H1 (cell line): Measurements from ENCODE around the gene TTLL9. TPM values are rescaled to one million over a fixed set of nuclear protein-coding genes. Genes with fewer than 3 reads are reported as not detected.

Experiments
- CTCF ChIA-PET: fragments of 300-600 bp; sonication (Branson Sonifier 250); formaldehyde crosslinking; loops from one replicate; lab custom pipeline; 2021; ENCODE audit not compliant: partially characterized antibody; lab: Charles Lee
- POLR2A ChIA-PET: fragments of 300-600 bp; sonication (Branson Sonifier 250); formaldehyde crosslinking; loops from one replicate; lab custom pipeline; 2021; ENCODE audit warnings: inconsistent platforms; ENCODE audit not compliant: partially characterized antibody; lab: Charles Lee
- DNase-seq, 2 experiments: peaks; one replicate each; pipeline versions ENCODE4 v3.0.0 to v3.0.0-alpha.2; 2010 to 2022; ENCODE audit warnings: low spot score in 2 of 2, low read depth in 1 of 2, mixed read lengths in 1 of 2
- FAIRE-seq: peaks from 2 replicates; lab custom pipeline; 2011; peaks lifted over from hg19 to GRCh38; lab: Jason Lieb, UNC
- H2AFZ ChIP-seq: 2 replicates; pipeline ENCODE4 v1.8.1; 2012; ENCODE audit warnings: low read length, inconsistent platforms
- H2AK5ac ChIP-seq: 2 replicates; pipeline ENCODE4 v1.6.1; 2013; ENCODE audit warnings: low read depth, low read length
- H2BK120ac ChIP-seq: replicated peaks from 2 replicates; pipeline ENCODE3; 2013; ENCODE audit warnings: low read depth, low read length, inconsistent platforms
- H2BK12ac ChIP-seq: 2 replicates; pipeline ENCODE4 v1.6.1; 2013; ENCODE audit warnings: low read depth, low read length
- H2BK15ac ChIP-seq: 2 replicates; pipeline ENCODE4 v1.6.1; 2013; ENCODE audit warnings: low read length
- H2BK20ac ChIP-seq: 2 replicates; pipeline ENCODE4 v1.6.1; 2013; ENCODE audit warnings: low read length
- H2BK5ac ChIP-seq: 2 replicates; pipeline ENCODE4 v1.6.1; 2013; ENCODE audit warnings: low read depth, low read length
- H3K14ac ChIP-seq: 2 replicates; pipeline ENCODE4 v1.6.1; 2013; ENCODE audit warnings: inconsistent platforms; ENCODE audit not compliant: insufficient read length
- H3K18ac ChIP-seq: 2 replicates; pipeline ENCODE4 v1.6.1; 2013; ENCODE audit warnings: low read length; ENCODE audit errors: extremely low read depth
- H3K23ac ChIP-seq: 2 replicates; pipeline ENCODE4 v1.6.1; 2013; ENCODE audit warnings: inconsistent platforms; ENCODE audit not compliant: insufficient read length
- H3K23me2 ChIP-seq: 2 replicates; pipeline ENCODE4 v1.6.1; 2013; ENCODE audit warnings: low read depth, low read length
- H3K27ac ChIP-seq: 2 replicates; pipeline ENCODE4 v1.6.1; 2011; ENCODE audit warnings: low read depth, low read length, inconsistent platforms
- H3K27me3 ChIP-seq, 4 experiments: replicated peaks in 1 of 4; 1 replicate in 1 of 4; 2 replicates in 3 of 4; pipeline versions ENCODE4 v1.6.1 to v1.8.1; 2011 to 2013; ENCODE audit warnings: low read length in 3 of 4, mild to moderate bottlenecking in 3 of 4, inconsistent platforms in 2 of 4, mixed read lengths in 2 of 4, moderate library complexity in 1 of 4; ENCODE audit not compliant: control insufficient read depth in 3 of 4, insufficient read depth in 3 of 4; ENCODE audit errors: extremely low read depth in 1 of 4
- H3K36me3 ChIP-seq, 4 experiments: 2 replicates each; pipeline versions ENCODE4 v1.6.1 to v1.8.1; 2011 to 2013; ENCODE audit warnings: mild to moderate bottlenecking in 4 of 4, low read length in 3 of 4, moderate library complexity in 2 of 4, control low read depth in 1 of 4, inconsistent platforms in 1 of 4; ENCODE audit not compliant: insufficient read depth in 4 of 4, control insufficient read depth in 2 of 4
- H3K4ac ChIP-seq: replicated peaks from 2 replicates; pipeline ENCODE3; 2013; ENCODE audit warnings: low read length, low read depth, mixed read lengths, inconsistent platforms; ENCODE audit not compliant: insufficient read length
- H3K4me1 ChIP-seq, 4 experiments: replicated peaks in 1 of 4; 1 replicate in 1 of 4; 2 replicates in 3 of 4; pipeline versions ENCODE4 v1.6.1 to v1.8.1; 2011 to 2013; ENCODE audit warnings: low read length in 3 of 4, inconsistent platforms in 2 of 4, mixed read lengths in 1 of 4; ENCODE audit not compliant: insufficient read depth in 4 of 4, control insufficient read depth in 3 of 4
- H3K4me2 ChIP-seq, 2 experiments: 2 replicates each; pipeline versions ENCODE4 v1.6.1 to v1.8.1; 2011 to 2013; ENCODE audit warnings: low read depth in 2 of 2, low read length in 2 of 2, control low read depth in 1 of 2, inconsistent platforms in 1 of 2, mild to moderate bottlenecking in 1 of 2; ENCODE audit not compliant: insufficient read depth in 1 of 2
- H3K4me3 ChIP-seq, 4 experiments: fragments of 200-600, 300-600 bp in 1 of 4; sonication (generic), shearing (Covaris generic), sonication (Bioruptor Twin) in 1 of 4; 2 replicates each; pipeline versions ENCODE4 v1.5.1 to v1.8.1; 2011 to 2016; ENCODE audit warnings: low read length in 4 of 4, low read depth in 3 of 4, control low read depth in 2 of 4, inconsistent platforms in 2 of 4, mild to moderate bottlenecking in 2 of 4, mixed read lengths in 1 of 4, moderate library complexity in 1 of 4; ENCODE audit not compliant: insufficient read depth in 2 of 4; ENCODE audit errors: extremely low read depth in 1 of 4
- H3K56ac ChIP-seq: replicated peaks from 2 replicates; pipeline ENCODE3; 2013; ENCODE audit warnings: low read depth, mild to moderate bottlenecking, mixed read lengths, low read length, inconsistent platforms; ENCODE audit not compliant: insufficient read length
- H3K79me1 ChIP-seq: 2 replicates; pipeline ENCODE4 v1.6.1; 2013; ENCODE audit warnings: low read depth, low read length, control low read depth
- H3K79me2 ChIP-seq, 2 experiments: 2 replicates each; pipeline versions ENCODE4 v1.6.1 to v1.8.1; 2012 to 2013; ENCODE audit warnings: low read length in 2 of 2, mild to moderate bottlenecking in 2 of 2, inconsistent platforms in 1 of 2; ENCODE audit not compliant: insufficient read depth in 2 of 2, control insufficient read depth in 1 of 2
- H3K9ac ChIP-seq, 4 experiments: replicated peaks in 1 of 4; 1 replicate in 1 of 4; 2 replicates in 3 of 4; pipeline versions ENCODE4 v1.6.1 to v1.8.1; 2011 to 2013; ENCODE audit warnings: low read depth in 3 of 4, low read length in 3 of 4, control low read depth in 2 of 4, mild to moderate bottlenecking in 2 of 4, moderate library complexity in 2 of 4, inconsistent platforms in 1 of 4; ENCODE audit errors: extremely low read depth in 1 of 4
- H3K9me3 ChIP-seq, 2 experiments: 2 replicates each; pipeline versions ENCODE4 v1.6.1 to v1.8.1; 2012 to 2013; ENCODE audit warnings: mild to moderate bottlenecking in 2 of 2, moderate library complexity in 2 of 2, control low read depth in 1 of 2, inconsistent platforms in 1 of 2, low read depth in 1 of 2, low read length in 1 of 2, mixed read lengths in 1 of 2; ENCODE audit not compliant: insufficient read depth in 2 of 2
- H4K20me1 ChIP-seq, 2 experiments: replicated peaks in 1 of 2; 2 replicates each; pipeline versions ENCODE3 to v1.8.1; 2011 to 2013; ENCODE audit warnings: inconsistent platforms in 2 of 2, low read length in 2 of 2, mild to moderate bottlenecking in 1 of 2; ENCODE audit not compliant: insufficient read depth in 2 of 2, control insufficient read depth in 1 of 2
- H4K5ac ChIP-seq: 2 replicates; pipeline ENCODE4 v1.6.1; 2013; ENCODE audit warnings: low read length, low read depth, mixed read lengths, inconsistent platforms; ENCODE audit not compliant: insufficient read length
- H4K8ac ChIP-seq: 2 replicates; pipeline ENCODE4 v1.8.0; 2013; ENCODE audit warnings: mild to moderate bottlenecking, moderate library complexity, low read length, inconsistent platforms; ENCODE audit not compliant: insufficient read depth; ENCODE audit errors: extremely low read depth
- H4K91ac ChIP-seq: replicated peaks from 2 replicates; pipeline ENCODE3; 2013; ENCODE audit warnings: low read length, mixed read lengths, inconsistent platforms; ENCODE audit not compliant: insufficient read length
- BRCA1 ChIP-seq: IDR thresholded peaks from 2 replicates; pipeline ENCODE4 v1.6.1; 2012; ENCODE audit warnings: low read depth, low read length, improper control_type of control experiment
- WGBS, 2 experiments: shearing (Covaris generic) in 1 of 2; methylation state at CpG; one replicate each; pipeline versions ENCODE4 v1.1.6 to v1.1.7; 2013 to 2015; ENCODE audit warnings: low lambda C conversion rate in 2 of 2, mixed read lengths in 2 of 2, inconsistent platforms in 1 of 2, low coverage in 1 of 2, missing lambda C conversion rate in 1 of 2; ENCODE audit not compliant: insufficient replicate concordance in 2 of 2, insufficient coverage in 1 of 2, insufficient read length in 1 of 2; ENCODE audit errors: extremely low coverage in 1 of 2, missing lambda C conversion rate in 1 of 2; 5-methylcytosine and 5-hydroxymethylcytosine counted together
- polyA plus RNA-seq, 7 experiments: library from polyadenylated mRNA; depleted of rRNA in 3 of 7; stranded (reverse) in 5 of 7; unstranded in 2 of 7; fragments of >200 nt in 5 of 7; fragments of 200-250 nt in 2 of 7; gene quantifications; 1 replicate in 5 of 7; 2 replicates in 1 of 7; 4 replicates in 1 of 7; pipeline versions ENCODE4 v1.2.1 to v1.2.3, GENCODE V29; 2011 to 2013; ENCODE audit warnings: missing spikeins in 2 of 7, mixed read lengths in 2 of 7
- total RNA-seq: library from RNA; stranded (reverse); fragmentation: NEBNext Ultra II Directional; extraction: Animal tissue kit (Norgen Biotek cat#: 25700); gene quantifications from 2 replicates; pipeline ENCODE4 v1.2.1, GENCODE V29; 2021

TTLL9 gene
- total and polyA plus RNA-seq, 2 of the 8 experiments (the other 6 are each of a cell fraction or from before 2014, with no cell fraction given): 0.06 TPM; not detected in 1

DNA sequence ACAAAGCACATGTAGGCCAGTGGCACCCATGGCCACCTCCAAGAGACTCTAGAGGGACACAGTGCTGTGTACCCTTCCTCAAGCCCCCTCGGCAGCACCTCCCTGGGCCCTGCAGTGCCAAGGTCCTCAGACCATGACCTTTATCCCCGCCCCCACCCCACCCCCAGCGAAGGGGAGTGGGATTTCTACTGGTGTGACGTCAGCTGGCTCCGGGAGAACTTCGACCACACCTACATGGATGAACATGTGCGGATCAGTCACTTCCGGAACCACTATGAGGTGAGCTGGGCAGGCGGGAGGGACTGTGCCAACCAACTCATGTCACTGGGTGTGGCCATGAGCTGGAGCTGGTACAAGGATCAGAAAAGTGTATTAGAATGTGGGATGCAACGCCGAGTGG is 38.0 kb downstream of the TTLL9 start:
- H4K91ac ChIP-seq: peak overlapping the region; percentile 7
- H3K56ac ChIP-seq: no peak overlapping the region
- H3K79me2 ChIP-seq: no peaks in the 10 kb centered on the region
- ChIA-PET POLR2A (interaction anchor here (1.0 kb wide), 1 partner anchor 9 kb away, joined by 3 read pairs; no protein-coding TSS in a partner anchor), CTCF (interaction anchor here (0.7 to 1.1 kb wide), 3 partner anchors 27 to 199 kb away, joined by 3 to 4 read pairs (median 3); no protein-coding TSS in a partner anchor)
- H2BK12ac ChIP-seq: 0 out of 2 replicates have a peak overlapping the region, but pooled peaks have one; percentile 55
- H3K4me1 ChIP-seq: peaks cover 12 to 31% (median 24%) of the 10 kb centered on the region in 4 experiments
- FAIRE-seq (no peak), DNase-seq (no peak)
- no peak overlapping the region for H3K14ac ChIP-seq
- H4K5ac ChIP-seq: no peak overlapping the region
- H3K23me2 ChIP-seq: peaks cover 2% of the 10 kb centered on the region; the same call in 1 of the 2 replicates
- H3K79me1 ChIP-seq: no peaks in the 10 kb centered on the region
- no peak overlapping the region for H3K4me2 ChIP-seq
- no peak overlapping the region for H2BK5ac ChIP-seq
- H2AK5ac ChIP-seq: no peak overlapping the region
- no peak overlapping the region for H4K8ac ChIP-seq
- no peaks in the 10 kb centered on the region for H4K20me1 ChIP-seq
- H3K4me3 ChIP-seq: no peak overlapping the region; a peak in 1 of 8 replicates
- WGBS, 2 experiments: 91% methylated on average over 11 of the region's 11 CpGs; no CpG with 5 or more reads in 1 of the 2 experiments
- H2BK20ac ChIP-seq: 0 out of 2 replicates have a peak overlapping the region, but pooled peaks have one; percentile 90
- H3K27me3 ChIP-seq: peaks cover 0 to 2% (median 0%) of the 10 kb centered on the region in 4 experiments; a peak in 1 of 7 replicates
- no peak overlapping the region for H3K18ac ChIP-seq
- no peak overlapping the region for H3K23ac ChIP-seq
- no peak overlapping the region; a peak in 1 of 7 replicates for H3K9ac ChIP-seq
- H2BK120ac ChIP-seq: no peak overlapping the region
- H2AFZ ChIP-seq: no peak overlapping the region
- no peak overlapping the region for H3K4ac ChIP-seq
- H3K27ac ChIP-seq: no peak overlapping the region
- no peaks in the 10 kb centered on the region for H3K9me3 ChIP-seq
- no peak overlapping the region for H2BK15ac ChIP-seq
- no peaks in the 10 kb centered on the region for H3K36me3 ChIP-seq
- TF ChIP-seq BRCA1: no peak
